NCI-H1105 (cell line): Measurements from ENCODE around the gene STX12.
"Not testable (repeated sequence)": the region's sequence is repeated elsewhere in the genome, so short reads cannot be mapped to it uniquely, and the experiment has no call there.

Source experiments
- DNase-seq: peaks from one replicate; lab custom pipeline; 2025; lab: John Stamatoyannopoulos, UW

The STX12 gene

GRCh38 chr1:27868932-27869718, 96.1 kb downstream of the STX12 start:
- DNase-seq, result no peak

- no peak for DNase-seq
These were observed 96.7 kb downstream of the STX12 start for GRCh38 chr1:27869719-27870085.

- DNase-seq, result not testable (repeated sequence)
These were observed 98.1 kb downstream of the STX12 start for GRCh38 chr1:27871076-27871475.

- no peak for DNase-seq
These were observed 99.2 kb downstream of the STX12 start, which contains the start of gene THEMIS2 for GRCh38 chr1:27872059-27872801. THEMIS2 (plus strand) TSS chr1:27872544; CDS start chr1:27872572, 28 bp downstream.

GRCh38 chr1:27872802-27873551, 100.0 kb downstream of the STX12 start:
- no peak for DNase-seq

- no peak for DNase-seq
These were observed 100.8 kb downstream of the STX12 start for GRCh38 chr1:27873671-27874384.
